Suprapubic skin (tissue), 4 donors: ENCODE measurements around the gene HORMAD2. TPM values are rescaled to one million over a fixed set of nuclear protein-coding genes. Genes with fewer than 3 reads are reported as not detected.

Source experiments
- DNase-seq, 2 donors: peaks; one replicate each; pipeline ENCODE4 v3.0.0-alpha.2; 2019; ENCODE audit warnings: low spot score in 2 of 2
- H3K27ac ChIP-seq: fragments of 200-600 bp; sonication (generic); one replicate; pipeline ENCODE4 v1.5.1; 2019
- H3K27me3 ChIP-seq: fragments of 200-600 bp; sonication (generic); one replicate; pipeline ENCODE4 v1.5.1; 2019
- H3K36me3 ChIP-seq: fragments of 200-600 bp; sonication (generic); one replicate; pipeline ENCODE4 v1.5.1; 2019
- H3K4me1 ChIP-seq: fragments of 200-600 bp; sonication (generic); one replicate; pipeline ENCODE4 v1.5.1; 2019
- H3K4me3 ChIP-seq: fragments of 200-600 bp; sonication (generic); one replicate; pipeline ENCODE4 v1.5.1; 2019; ENCODE audit warnings: mild to moderate bottlenecking
- H3K9me3 ChIP-seq: fragments of 200-600 bp; sonication (generic); one replicate; pipeline ENCODE4 v1.5.1; 2019
- CTCF ChIP-seq, 2 donors: fragments of 200-600 bp in 1 of 2; fragments of 450-650 bp in 1 of 2; sonication (generic) in 1 of 2; IDR thresholded peaks; one replicate each; pipeline ENCODE4 v1.5.1; 2016 to 2019; ENCODE audit warnings: antibody characterized with exemption in 2 of 2, mild to moderate bottlenecking in 1 of 2, moderate library complexity in 1 of 2
- EP300 ChIP-seq: sonication (generic); formaldehyde crosslinking; IDR thresholded peaks from one replicate; pipeline ENCODE4 v1.6.1; 2017; ENCODE audit warnings: antibody characterized with exemption
- POLR2A ChIP-seq, 2 donors: fragments of 450-650 bp; IDR thresholded peaks; one replicate each; pipeline ENCODE4 v1.6.1; 2017; ENCODE audit warnings: antibody characterized with exemption in 2 of 2, mild to moderate bottlenecking in 2 of 2, moderate library complexity in 2 of 2
- POLR2AphosphoS5 ChIP-seq, 3 donors: sonication (generic); formaldehyde crosslinking; IDR thresholded peaks; one replicate each; pipeline ENCODE4 v1.6.1; 2017; ENCODE audit warnings: antibody characterized with exemption in 3 of 3
- whole genome bisulfite sequencing: methylation state at CpG from one replicate; pipeline ENCODE4 v1.1.5; 2018; 5-methylcytosine and 5-hydroxymethylcytosine counted together
- total RNA-seq, 4 donors: library from RNA; depleted of rRNA; stranded (reverse); fragments of >200 nt; gene quantifications; one replicate each; pipeline ENCODE4 v1.1.0, GENCODE V29; 2016

The HORMAD2 gene
- total RNA-seq, 4 donors from 2014 or later: not detected

- H3K27me3 ChIP-seq: no peaks in the 10 kb centered on the region
- no peaks in the 10 kb centered on the region for H3K36me3 ChIP-seq
- H3K9me3 ChIP-seq: no peaks in the 10 kb centered on the region
- no peak overlapping the region for H3K27ac ChIP-seq
- no peaks in the 10 kb centered on the region for H3K4me1 ChIP-seq
- H3K4me3 ChIP-seq: no peak overlapping the region
- TF ChIP-seq POLR2AphosphoS5 (IDR thresholded peaks at IDR 0.05) (no peak), CTCF (IDR thresholded peaks at IDR 0.05) (no peak), EP300 (no peak), POLR2A (IDR thresholded peaks at IDR 0.05) (no peak)
- no peak for DNase-seq
These were observed 106.8 kb downstream of the HORMAD2 start for GRCh38 chr22:30187094-30187493.

GRCh38 chr22:30187529-30188407, 107.5 kb downstream of the HORMAD2 start:
- Histone ChIP-seq H3K4me3 (no peak overlapping the region), H3K27ac (no peak overlapping the region), H3K36me3 (no peaks in the 10 kb centered on the region), H3K9me3 (no peaks in the 10 kb centered on the region), H3K4me1 (no peaks in the 10 kb centered on the region), H3K27me3 (no peaks in the 10 kb centered on the region)
- TF ChIP-seq POLR2AphosphoS5 (IDR thresholded peaks at IDR 0.05) (no peak), EP300 (no peak), POLR2A (IDR thresholded peaks at IDR 0.05) (no peak), CTCF (IDR thresholded peaks at IDR 0.05) (no peak)
- 85% methylated on average over 3 of the region's 3 CpGs for WGBS
- no peak for DNase-seq

- Histone ChIP-seq H3K36me3 (no peaks in the 10 kb centered on the region), H3K9me3 (no peaks in the 10 kb centered on the region), H3K27me3 (no peaks in the 10 kb centered on the region), H3K4me1 (no peaks in the 10 kb centered on the region), H3K4me3 (no peak overlapping the region), H3K27ac (no peak overlapping the region)
- no peak for DNase-seq
- 74% methylated on average over 2 of the region's 2 CpGs for WGBS
- TF ChIP-seq CTCF (IDR thresholded peaks at IDR 0.05) (no peak), POLR2A (IDR thresholded peaks at IDR 0.05) (no peak), EP300 (no peak), POLR2AphosphoS5 (IDR thresholded peaks at IDR 0.05) (no peak)
These were observed 108.6 kb downstream of the HORMAD2 start for GRCh38 chr22:30188911-30189310.

GRCh38 chr22:30190574-30190973, 110.3 kb downstream of the HORMAD2 start:
- no peak for DNase-seq
- H3K4me1 ChIP-seq: peaks cover 11% of the 10 kb centered on the region
- TF ChIP-seq POLR2AphosphoS5 (IDR thresholded peaks at IDR 0.05) (no peak), CTCF (IDR thresholded peaks at IDR 0.05) (no peak), EP300 (no peak), POLR2A (IDR thresholded peaks at IDR 0.05) (no peak)
- H3K27ac ChIP-seq: no peak overlapping the region
- H3K27me3 ChIP-seq: no peaks in the 10 kb centered on the region
- H3K9me3 ChIP-seq: no peaks in the 10 kb centered on the region
- no peaks in the 10 kb centered on the region for H3K36me3 ChIP-seq
- no peak overlapping the region for H3K4me3 ChIP-seq
- WGBS: 86% methylated on average over 1 of the region's 1 CpG

- Histone ChIP-seq H3K27me3 (no peaks in the 10 kb centered on the region), H3K9me3 (no peaks in the 10 kb centered on the region), H3K4me1 (peaks cover 17% of the 10 kb centered on the region), H3K36me3 (no peaks in the 10 kb centered on the region), H3K27ac (no peak overlapping the region), H3K4me3 (no peak overlapping the region)
- WGBS: 75% methylated on average over 3 of the region's 3 CpGs
- TF ChIP-seq POLR2A (IDR thresholded peaks at IDR 0.05) (no peak), POLR2AphosphoS5 (IDR thresholded peaks at IDR 0.05) (no peak), EP300 (no peak), CTCF (IDR thresholded peaks at IDR 0.05) (no peak)
- DNase-seq: no peak
These were observed 110.9 kb downstream of the HORMAD2 start for GRCh38 chr22:30191040-30191701.
